DND-41 (cell line): ENCODE measurements around the gene RPL15.

ENCODE experiments used
- EZH2 ChIP-seq: IDR thresholded peaks from 3 replicates; pipeline ENCODE4 v1.6.1; 2012; ENCODE audit warnings: borderline replicate concordance, low read depth, mild to moderate bottlenecking, moderate library complexity, low read length, inconsistent platforms; ENCODE audit not compliant: severe bottlenecking
- TF ChIP-seq, protein P1 (sequence below): IDR thresholded peaks from 2 replicates; pipeline ENCODE4 v1.5.1; 2012; ENCODE audit warnings: borderline replicate concordance, low read length, moderate library complexity, mild to moderate bottlenecking; ENCODE audit not compliant: poor library complexity, severe bottlenecking; ENCODE audit errors: extremely low read depth

DNA sequence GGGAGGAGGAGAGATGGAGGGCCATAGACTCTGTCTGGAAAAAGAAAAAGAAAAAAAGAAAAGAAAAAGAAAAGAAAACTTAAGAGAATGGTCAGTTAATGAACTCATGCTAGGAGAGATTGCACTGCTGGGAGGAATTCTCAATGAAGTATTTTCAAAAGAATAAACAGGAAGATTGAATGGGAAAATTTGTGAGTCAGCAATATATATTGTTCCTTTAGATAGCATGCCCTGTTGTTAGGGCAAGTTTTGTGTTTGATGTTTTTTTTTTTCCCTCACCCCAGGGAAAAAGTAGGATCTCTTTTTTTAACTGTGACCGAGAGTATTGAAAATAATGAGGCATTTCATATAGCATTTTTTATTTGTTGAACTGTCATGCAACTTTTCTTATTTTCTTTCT, 20.4 kb downstream of the RPL15 start:
- TF ChIP-seq, protein P1, sequence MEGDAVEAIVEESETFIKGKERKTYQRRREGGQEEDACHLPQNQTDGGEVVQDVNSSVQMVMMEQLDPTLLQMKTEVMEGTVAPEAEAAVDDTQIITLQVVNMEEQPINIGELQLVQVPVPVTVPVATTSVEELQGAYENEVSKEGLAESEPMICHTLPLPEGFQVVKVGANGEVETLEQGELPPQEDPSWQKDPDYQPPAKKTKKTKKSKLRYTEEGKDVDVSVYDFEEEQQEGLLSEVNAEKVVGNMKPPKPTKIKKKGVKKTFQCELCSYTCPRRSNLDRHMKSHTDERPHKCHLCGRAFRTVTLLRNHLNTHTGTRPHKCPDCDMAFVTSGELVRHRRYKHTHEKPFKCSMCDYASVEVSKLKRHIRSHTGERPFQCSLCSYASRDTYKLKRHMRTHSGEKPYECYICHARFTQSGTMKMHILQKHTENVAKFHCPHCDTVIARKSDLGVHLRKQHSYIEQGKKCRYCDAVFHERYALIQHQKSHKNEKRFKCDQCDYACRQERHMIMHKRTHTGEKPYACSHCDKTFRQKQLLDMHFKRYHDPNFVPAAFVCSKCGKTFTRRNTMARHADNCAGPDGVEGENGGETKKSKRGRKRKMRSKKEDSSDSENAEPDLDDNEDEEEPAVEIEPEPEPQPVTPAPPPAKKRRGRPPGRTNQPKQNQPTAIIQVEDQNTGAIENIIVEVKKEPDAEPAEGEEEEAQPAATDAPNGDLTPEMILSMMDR = no peak
- TF ChIP-seq EZH2 = no peak
